K562 treated with DMSO at 1 percent for 12 hours (cell line): ENCODE data around the gene PNLIP. TPM values are rescaled to one million over a fixed set of nuclear protein-coding genes. Genes with fewer than 3 reads are reported as not detected.

Experiments
- total RNA-seq: library from RNA; unstranded; fragments of 300-600 nt; gene quantifications from 2 replicates; pipeline ENCODE4 v1.2.3, GENCODE V29; 2022; ENCODE audit not compliant: insufficient read depth

PNLIP gene
- total RNA-seq = not detected in 2 replicates

DNA sequence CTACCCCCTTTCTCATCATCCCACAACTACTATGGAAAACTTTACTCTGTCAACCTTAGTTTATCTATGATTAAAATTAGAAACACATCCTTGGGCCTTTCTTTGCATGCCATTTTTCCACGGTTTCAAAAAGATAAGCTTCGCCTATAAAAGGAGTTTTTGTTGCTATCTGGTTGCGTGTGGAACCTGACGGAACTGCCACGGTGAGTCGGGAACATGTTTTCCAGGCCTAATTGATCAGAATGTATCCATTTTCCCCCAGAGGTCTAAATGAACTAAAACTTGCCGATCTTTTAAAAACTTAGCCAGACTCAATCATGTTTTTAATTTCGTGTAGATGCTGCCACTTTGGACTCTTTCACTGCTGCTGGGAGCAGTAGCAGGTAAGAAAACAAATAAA lies at the start of gene PNLIP:
Gene PNLIP (plus strand): TSS at position 176 of the 400 bp plus-strand sequence. CDS start 162 bp downstream, at position 338.

GRCh38 chr10:116590590-116591444 lies 45.1 kb downstream of the PNLIP start, which contains the start of gene PNLIPRP1:
TSS of gene PNLIPRP1 (plus strand) at chr10:116590959. CDS start at chr10:116591130, 171 bp downstream.

Other genes with a start within 250 kb of the PNLIP start
- gene CCDC172, start 221.5 kb upstream of the PNLIP start, total RNA-seq = not detected in 2 replicates
- gene PNLIPRP3, start 118.1 kb upstream of the PNLIP start, total RNA-seq = not detected in 2 replicates
- gene PNLIPRP1, start 45.0 kb downstream of the PNLIP start, total RNA-seq = not detected in 2 replicates
- not detected in 2 replicates for gene PNLIPRP2, start 75.0 kb downstream of the PNLIP start, total RNA-seq
- 0.46 TPM in 1 of 2 replicates, not detected in the other for gene HSPA12A, start 196.6 kb downstream of the PNLIP start, total RNA-seq